Measurements from ENCODE around the gene RBM19. TPM values are rescaled to one million over a fixed set of nuclear protein-coding genes. Genes with fewer than 3 reads are reported as not detected.

Gene RBM19
- total RNA-seq, 1 donor from 2014 or later, result 30.6 TPM

- no peak for DNase-seq (ENCODE audit: low spot score)
Observed at GRCh38 chr12:113880988-113881962, 84.8 kb downstream of the RBM19 start.

- no peak for DNase-seq (ENCODE audit: low spot score)
Observed at GRCh38 chr12:113880326-113880725, 85.8 kb downstream of the RBM19 start.

GRCh38 chr12:113879658-113880057, 86.5 kb downstream of the RBM19 start:
- DNase-seq (ENCODE audit: low spot score), result no peak

GRCh38 chr12:113877607-113878006, 88.5 kb downstream of the RBM19 start:
- DNase-seq (ENCODE audit: low spot score), result no peak

GRCh38 chr12:113876160-113876559, 90.0 kb downstream of the RBM19 start:
- no peak for DNase-seq (ENCODE audit: low spot score)

GRCh38 chr12:113875691-113876090, 90.4 kb downstream of the RBM19 start:
- DNase-seq (ENCODE audit: low spot score), result no peak

- DNase-seq (ENCODE audit: low spot score), result no peak
Observed at GRCh38 chr12:113874999-113875561, 91.0 kb downstream of the RBM19 start.

- DNase-seq (ENCODE audit: low spot score), result no peak
Observed at GRCh38 chr12:113874326-113874725, 91.8 kb downstream of the RBM19 start.

GRCh38 chr12:113873740-113874139, 92.4 kb downstream of the RBM19 start:
- DNase-seq (ENCODE audit: low spot score), result no peak

- no peak for DNase-seq (ENCODE audit: low spot score)
Observed at GRCh38 chr12:113870890-113871289, 95.2 kb downstream of the RBM19 start.

- DNase-seq (ENCODE audit: low spot score), result no peak
Observed at GRCh38 chr12:113870035-113870434, 96.1 kb downstream of the RBM19 start.

- no peak for DNase-seq (ENCODE audit: low spot score)
Observed at GRCh38 chr12:113868365-113868764, 97.8 kb downstream of the RBM19 start.

GRCh38 chr12:113867258-113867657, 98.9 kb downstream of the RBM19 start:
- DNase-seq (ENCODE audit: low spot score), result no peak

- DNase-seq (ENCODE audit: low spot score), result no peak
Observed at GRCh38 chr12:113866496-113866895, 99.6 kb downstream of the RBM19 start.

- no peak for DNase-seq (ENCODE audit: low spot score)
Observed at GRCh38 chr12:113863455-113863845, 102.7 kb downstream of the RBM19 start.

- no peak for DNase-seq (ENCODE audit: low spot score)
Observed at GRCh38 chr12:113862590-113863454, 103.3 kb downstream of the RBM19 start.

- DNase-seq (ENCODE audit: low spot score), result no peak
Observed at GRCh38 chr12:113861708-113862312, 104.3 kb downstream of the RBM19 start.

GRCh38 chr12:113860950-113861349, 105.2 kb downstream of the RBM19 start:
- no peak for DNase-seq (ENCODE audit: low spot score)

GRCh38 chr12:113860059-113860820, 105.9 kb downstream of the RBM19 start:
- no peak for DNase-seq (ENCODE audit: low spot score)

- no peak for DNase-seq (ENCODE audit: low spot score)
Observed at GRCh38 chr12:113858841-113859386, 107.2 kb downstream of the RBM19 start.

GRCh38 chr12:113857371-113857770, 108.8 kb downstream of the RBM19 start:
- no peak for DNase-seq (ENCODE audit: low spot score)
